Natural killer cell (primary cell): Measurements from ENCODE around the gene CSTF3. TPM values are rescaled to one million over a fixed set of nuclear protein-coding genes. Genes with fewer than 3 reads are reported as not detected.
A peak's percentile ranks its signal among the peaks of the same experiment; 100 is the strongest.

ENCODE experiments used
- ATAC-seq, 3 donors: fragments of 150-1000 bp in 2 of 3; fragments of 200-7000 bp in 1 of 3; cut with Tn5 transposase; 1 replicate in 1 of 3; 2 replicates in 2 of 3; pipeline ENCODE4 v1.10.0; 2021; ENCODE audit warnings: mild to moderate bottlenecking in 2 of 3, moderate library complexity in 2 of 3
- DNase-seq, 2 donors: peaks; one replicate each; pipeline versions ENCODE4 v3.0.0 to v3.0.0-alpha.2; 2013 to 2021; ENCODE audit warnings: mixed read lengths in 1 of 2
- H3K27ac ChIP-seq: one replicate; pipeline ENCODE4 v1.5.1; 2013; ENCODE audit warnings: mild to moderate bottlenecking, low read length
- H3K27me3 ChIP-seq: one replicate; pipeline ENCODE4 v1.6.1; 2013; ENCODE audit warnings: low read length; ENCODE audit not compliant: control insufficient read depth, insufficient read depth
- H3K36me3 ChIP-seq: one replicate; pipeline ENCODE4 v1.6.1; 2013; ENCODE audit warnings: low read length; ENCODE audit not compliant: control insufficient read depth, insufficient read depth
- H3K4me1 ChIP-seq: one replicate; pipeline ENCODE4 v1.6.1; 2013; ENCODE audit warnings: low read length; ENCODE audit not compliant: control insufficient read depth, insufficient read depth
- H3K4me3 ChIP-seq: one replicate; pipeline ENCODE4 v1.5.1; 2013; ENCODE audit warnings: low read length
- H3K9me3 ChIP-seq: one replicate; pipeline ENCODE4 v1.6.1; 2013; ENCODE audit warnings: low read length; ENCODE audit not compliant: control insufficient read depth, insufficient read depth
- H3K27ac Mint-ChIP-seq, 2 donors: one replicate each; pipeline ENCODE4 v1.8.0; 2022; ENCODE audit warnings: mild to moderate bottlenecking in 2 of 2, mixed read lengths in 2 of 2, moderate library complexity in 1 of 2
- H3K27me3 Mint-ChIP-seq, 2 donors: one replicate each; pipeline ENCODE4 v1.8.0; 2022; ENCODE audit warnings: low read depth in 2 of 2, mixed read lengths in 2 of 2
- H3K36me3 Mint-ChIP-seq: one replicate; pipeline ENCODE4 v1.8.0; 2022; ENCODE audit warnings: mixed read lengths
- H3K4me1 Mint-ChIP-seq, 2 donors: one replicate each; pipeline ENCODE4 v1.8.0; 2022; ENCODE audit warnings: mixed read lengths in 2 of 2
- H3K4me3 Mint-ChIP-seq: one replicate; pipeline ENCODE4 v1.8.0; 2022; ENCODE audit warnings: mild to moderate bottlenecking, moderate library complexity, mixed read lengths
- H3K9me3 Mint-ChIP-seq, 2 donors: one replicate each; pipeline ENCODE4 v1.8.0; 2022; ENCODE audit warnings: mixed read lengths in 2 of 2
- WGBS: methylation state at CpG from one replicate; pipeline ENCODE4 v1.1.7; 2013; ENCODE audit warnings: missing lambda C conversion rate; ENCODE audit not compliant: insufficient coverage; 5-methylcytosine and 5-hydroxymethylcytosine counted together
- intact Hi-C: fragments of 100-400 bp; cut with micrococcal nuclease; formaldehyde crosslinking; loops from one replicate; pipeline ENCODE4 v1.14.2; 2022
- total RNA-seq, 4 donors: library from RNA; stranded (reverse); fragments of 120-200 nt in 1 of 4; gene quantifications; one replicate each; pipeline versions ENCODE4 v1.2.3 to v1.2.4, GENCODE V29; 2013 to 2022
- TF ChIP-seq, protein P1 (sequence below): fragments of 200-600 bp; IDR thresholded peaks from one replicate; pipeline ENCODE4 v1.8.0; 2022; ENCODE audit warnings: antibody characterized with exemption

Gene CSTF3
- total RNA-seq, 3 donors from 2014 or later (not counting 1 experiment from before 2014, with no cell fraction given) = 10.9 to 15.6 (median 12.0) TPM

DNA sequence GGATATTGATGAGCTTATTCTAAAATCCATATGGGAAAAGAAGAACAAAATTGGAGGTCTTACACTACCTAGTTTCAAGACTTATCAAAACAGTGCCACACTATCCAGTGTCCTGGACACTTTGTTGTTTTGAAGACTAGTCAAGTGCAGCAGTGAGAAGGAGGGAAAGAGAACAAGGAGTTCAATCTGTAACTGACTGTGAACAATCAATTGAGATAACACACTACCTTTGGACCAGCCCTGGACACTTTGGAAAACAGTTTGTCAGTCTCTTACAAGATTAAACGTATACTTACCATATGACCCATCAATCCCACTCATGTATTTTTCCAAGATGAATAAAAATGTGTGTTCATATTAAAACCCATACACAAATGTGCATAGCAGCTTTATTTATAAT is 10.0 kb upstream of the CSTF3 start:
- intact Hi-C loops = no loop called here
- Mint-ChIP-seq H3K36me3 (no peaks in the 10 kb centered on the region), H3K4me1 (no peaks in the 10 kb centered on the region), H3K27ac (no peak overlapping the region), H3K27me3 (no peaks in the 10 kb centered on the region), H3K9me3 (no peaks in the 10 kb centered on the region), H3K4me3 (no peak overlapping the region)
- TF ChIP-seq, protein P1, sequence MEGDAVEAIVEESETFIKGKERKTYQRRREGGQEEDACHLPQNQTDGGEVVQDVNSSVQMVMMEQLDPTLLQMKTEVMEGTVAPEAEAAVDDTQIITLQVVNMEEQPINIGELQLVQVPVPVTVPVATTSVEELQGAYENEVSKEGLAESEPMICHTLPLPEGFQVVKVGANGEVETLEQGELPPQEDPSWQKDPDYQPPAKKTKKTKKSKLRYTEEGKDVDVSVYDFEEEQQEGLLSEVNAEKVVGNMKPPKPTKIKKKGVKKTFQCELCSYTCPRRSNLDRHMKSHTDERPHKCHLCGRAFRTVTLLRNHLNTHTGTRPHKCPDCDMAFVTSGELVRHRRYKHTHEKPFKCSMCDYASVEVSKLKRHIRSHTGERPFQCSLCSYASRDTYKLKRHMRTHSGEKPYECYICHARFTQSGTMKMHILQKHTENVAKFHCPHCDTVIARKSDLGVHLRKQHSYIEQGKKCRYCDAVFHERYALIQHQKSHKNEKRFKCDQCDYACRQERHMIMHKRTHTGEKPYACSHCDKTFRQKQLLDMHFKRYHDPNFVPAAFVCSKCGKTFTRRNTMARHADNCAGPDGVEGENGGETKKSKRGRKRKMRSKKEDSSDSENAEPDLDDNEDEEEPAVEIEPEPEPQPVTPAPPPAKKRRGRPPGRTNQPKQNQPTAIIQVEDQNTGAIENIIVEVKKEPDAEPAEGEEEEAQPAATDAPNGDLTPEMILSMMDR = no peak
- no peaks in the 10 kb centered on the region for H3K4me1 ChIP-seq
- no peaks in the 10 kb centered on the region for H3K27me3 ChIP-seq
- DNase-seq (no peak), ATAC-seq (no peak)
- no peaks in the 10 kb centered on the region for H3K9me3 ChIP-seq
- no peaks in the 10 kb centered on the region for H3K36me3 ChIP-seq
- H3K27ac ChIP-seq = no peak overlapping the region
- no peak overlapping the region for H3K4me3 ChIP-seq
- 100% methylated on average over 1 of the region's 1 CpG for WGBS

DNA sequence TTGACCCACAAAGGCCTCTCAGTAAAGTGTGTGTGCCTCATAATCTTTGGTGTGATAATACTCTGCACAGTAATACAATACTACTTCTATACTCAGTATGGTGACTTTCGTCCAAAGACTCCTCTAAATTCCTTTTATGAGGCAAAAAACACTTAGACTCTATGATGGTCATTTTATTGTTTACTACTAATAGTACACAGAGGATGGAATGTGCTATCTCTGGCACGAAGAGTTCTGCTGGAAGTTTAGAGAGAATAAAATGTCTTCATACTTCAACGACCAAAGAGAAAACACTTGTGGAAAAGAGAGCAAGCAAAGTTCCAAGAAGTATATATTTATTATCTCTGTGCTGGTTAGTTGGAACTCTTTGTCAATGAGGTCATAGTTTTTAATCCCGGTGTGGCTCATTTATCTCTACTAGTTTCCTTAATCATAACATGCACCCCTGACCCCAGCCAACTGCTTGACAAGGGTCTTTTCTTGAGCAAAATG is 7.5 kb upstream of the CSTF3 start:
- no peak overlapping the region for H3K4me3 ChIP-seq
- H3K4me3 Mint-ChIP-seq = no peak overlapping the region
- no peak overlapping the region for H3K27ac Mint-ChIP-seq
- H3K36me3 ChIP-seq = no peaks in the 10 kb centered on the region
- no peaks in the 10 kb centered on the region for H3K4me1 Mint-ChIP-seq
- no peaks in the 10 kb centered on the region for H3K27me3 ChIP-seq
- no peak for ATAC-seq
- no peaks in the 10 kb centered on the region for H3K4me1 ChIP-seq
- H3K27ac ChIP-seq = no peak overlapping the region
- H3K27me3 Mint-ChIP-seq = no peaks in the 10 kb centered on the region
- TF ChIP-seq, protein P1 = no peak
- no peak for DNase-seq
- WGBS = 100% methylated on average over 1 of the region's 4 CpGs
- H3K9me3 Mint-ChIP-seq = no peaks in the 10 kb centered on the region
- no peaks in the 10 kb centered on the region for H3K9me3 ChIP-seq
- H3K36me3 Mint-ChIP-seq = no peaks in the 10 kb centered on the region
- intact Hi-C loops = loop anchor here (5.0 kb wide), 1 partner anchor 659 kb away; no protein-coding TSS in a partner anchor

DNA sequence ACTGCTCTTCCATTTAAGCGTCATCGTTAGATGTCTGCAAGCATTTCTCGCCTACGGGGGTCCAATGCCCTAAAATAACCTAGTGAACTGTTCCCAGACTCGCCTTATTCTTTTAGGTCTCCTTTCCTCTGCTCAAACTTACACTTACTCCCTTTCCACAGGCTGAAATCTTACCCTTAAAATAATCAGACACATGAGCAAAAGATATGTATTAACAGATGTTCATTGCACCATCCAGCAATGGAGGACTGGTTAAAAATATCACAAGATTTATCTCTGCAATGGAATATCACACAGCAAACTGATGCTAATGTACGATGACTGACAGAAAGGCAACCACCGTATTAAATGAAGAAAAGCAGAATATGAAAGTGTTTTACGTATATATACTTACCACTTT is 1.6 kb upstream of the CSTF3 start:
- H3K27me3 ChIP-seq = no peaks in the 10 kb centered on the region
- intact Hi-C loops = no loop called here
- H3K4me3 ChIP-seq = no peak overlapping the region
- peaks cover 6% of the 10 kb centered on the region for H3K36me3 Mint-ChIP-seq
- H3K27ac ChIP-seq = no peak overlapping the region
- 98% methylated on average over 6 of the region's 8 CpGs for WGBS
- H3K36me3 ChIP-seq = no peaks in the 10 kb centered on the region
- no peak for DNase-seq
- peaks cover 15% of the 10 kb centered on the region for H3K4me1 ChIP-seq
- H3K9me3 ChIP-seq = no peaks in the 10 kb centered on the region
- H3K27me3 Mint-ChIP-seq = no peaks in the 10 kb centered on the region
- peak overlapping the region; percentile 20 to 44 for H3K27ac Mint-ChIP-seq
- H3K4me1 Mint-ChIP-seq = peaks cover 41 to 43% of the 10 kb centered on the region in 2 donors
- H3K4me3 Mint-ChIP-seq = peak overlapping the region; percentile 62
- ATAC-seq = no peak
- H3K9me3 Mint-ChIP-seq = no peaks in the 10 kb centered on the region
- TF ChIP-seq, protein P1 = no peak

DNA sequence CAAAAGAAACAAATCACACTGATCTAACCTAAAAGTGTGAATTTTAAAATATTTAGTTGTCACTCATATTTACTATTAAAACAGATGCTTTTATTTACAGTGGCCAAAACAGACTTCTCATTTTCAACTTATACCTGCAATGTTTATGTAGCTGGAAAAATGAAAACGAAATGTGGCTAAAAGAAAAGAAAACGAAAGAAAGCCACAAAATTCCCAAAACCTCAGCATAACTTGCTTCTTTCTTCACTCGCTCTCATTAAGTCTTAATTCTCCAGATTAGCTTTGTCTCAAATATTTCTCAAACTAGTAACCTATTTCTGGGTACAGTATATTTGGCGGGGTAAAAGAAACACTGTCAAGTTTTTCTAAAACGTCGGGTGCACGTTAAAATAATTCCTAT is 693 bp downstream of the CSTF3 start:
- DNase-seq = no peak
- Histone ChIP-seq H3K4me3 (peak overlapping the region; percentile 99), H3K27me3 (no peaks in the 10 kb centered on the region), H3K4me1 (peaks cover 15% of the 10 kb centered on the region), H3K36me3 (no peaks in the 10 kb centered on the region), H3K9me3 (no peaks in the 10 kb centered on the region), H3K27ac (no peak overlapping the region)
- 0% methylated on average over 5 of the region's 7 CpGs for WGBS
- TF ChIP-seq, protein P1 = no peak
- peak overlapping the region; percentile 100 for H3K4me3 Mint-ChIP-seq
- no peaks in the 10 kb centered on the region for H3K27me3 Mint-ChIP-seq
- peaks cover 6% of the 10 kb centered on the region for H3K36me3 Mint-ChIP-seq
- no peaks in the 10 kb centered on the region for H3K9me3 Mint-ChIP-seq
- peak overlapping the region; percentile 98 to 100 for H3K27ac Mint-ChIP-seq
- ATAC-seq = no peak
- H3K4me1 Mint-ChIP-seq = peaks cover 51 to 60% of the 10 kb centered on the region in 2 donors
- intact Hi-C loops = loop anchor here (2.0 kb wide), 1 partner anchor 96 kb away; the partner anchor contains the start of gene HIPK3
